Astrocyte (in vitro differentiated cells and primary cell): ENCODE results near the gene C17orf113. TPM values are rescaled to one million over a fixed set of nuclear protein-coding genes. Genes with fewer than 3 reads are reported as not detected.

Source experiments
- DNase-seq: peaks from one replicate; pipeline ENCODE4 v3.0.0-alpha.2; 2010; ENCODE audit warnings: low read depth
- FAIRE-seq: peaks from 2 replicates; lab custom pipeline; 2011; peaks lifted over from hg19 to GRCh38; lab: Jason Lieb, UNC
- H2AFZ ChIP-seq: 2 replicates; pipeline ENCODE4 v1.6.0; 2012; ENCODE audit warnings: low read depth, low read length, inconsistent platforms
- H3K27ac ChIP-seq: 2 replicates; pipeline ENCODE4 v1.5.1; 2011; ENCODE audit warnings: low read depth, low read length, inconsistent platforms
- H3K27me3 ChIP-seq: 2 replicates; pipeline ENCODE4 v1.6.0; 2011; ENCODE audit warnings: low read length, inconsistent platforms; ENCODE audit not compliant: insufficient read depth
- H3K36me3 ChIP-seq: 2 replicates; pipeline ENCODE4 v1.5.1; 2011; ENCODE audit warnings: low read length, inconsistent platforms; ENCODE audit not compliant: insufficient read depth
- H3K4me1 ChIP-seq: 2 replicates; pipeline ENCODE4 v1.5.1; 2011; ENCODE audit warnings: low read length, inconsistent platforms; ENCODE audit not compliant: insufficient read depth
- H3K4me2 ChIP-seq: 2 replicates; pipeline ENCODE4 v1.6.0; 2012; ENCODE audit warnings: low read length, inconsistent platforms
- H3K4me3 ChIP-seq: 2 replicates; pipeline ENCODE4 v1.5.1; 2011; ENCODE audit warnings: low read depth, mild to moderate bottlenecking, low read length, inconsistent platforms; ENCODE audit not compliant: insufficient read depth
- H3K79me2 ChIP-seq: 2 replicates; pipeline ENCODE4 v1.6.0; 2012; ENCODE audit warnings: mild to moderate bottlenecking, low read length, inconsistent platforms; ENCODE audit not compliant: insufficient read depth
- H3K9ac ChIP-seq: 2 replicates; pipeline ENCODE4 v1.6.0; 2012; ENCODE audit warnings: mild to moderate bottlenecking, low read length, inconsistent platforms
- H3K9me3 ChIP-seq: 2 replicates; pipeline ENCODE4 v1.5.1; 2012; ENCODE audit warnings: low read depth, mild to moderate bottlenecking, low read length, inconsistent platforms; ENCODE audit not compliant: insufficient read depth
- H4K20me1 ChIP-seq: 2 replicates; pipeline ENCODE4 v1.6.0; 2012; ENCODE audit warnings: low read length, inconsistent platforms; ENCODE audit not compliant: insufficient read depth
- H3K27ac Mint-ChIP-seq: one replicate; pipeline ENCODE4 v1.8.0; 2021; ENCODE audit warnings: mild to moderate bottlenecking, mixed read lengths; ENCODE audit not compliant: unreplicated experiment
- H3K27me3 Mint-ChIP-seq: one replicate; pipeline ENCODE4 v1.8.0; 2021; ENCODE audit warnings: low read depth, mixed read lengths; ENCODE audit not compliant: unreplicated experiment
- H3K36me3 Mint-ChIP-seq: one replicate; pipeline ENCODE4 v1.8.0; 2021; ENCODE audit warnings: low read depth, mixed read lengths; ENCODE audit not compliant: unreplicated experiment
- H3K4me1 Mint-ChIP-seq: one replicate; pipeline ENCODE4 v1.8.0; 2021; ENCODE audit warnings: low read depth, mixed read lengths; ENCODE audit not compliant: unreplicated experiment
- H3K4me3 Mint-ChIP-seq: one replicate; pipeline ENCODE4 v1.8.0; 2021; ENCODE audit warnings: mild to moderate bottlenecking, moderate library complexity, mixed read lengths; ENCODE audit not compliant: unreplicated experiment
- H3K9me3 Mint-ChIP-seq: one replicate; pipeline ENCODE4 v1.8.0; 2021; ENCODE audit warnings: mild to moderate bottlenecking, mixed read lengths; ENCODE audit not compliant: unreplicated experiment
- CTCF ChIP-seq: IDR thresholded peaks from 2 replicates; pipeline ENCODE4 v1.5.1; 2011; ENCODE audit warnings: low read depth, mild to moderate bottlenecking, inconsistent platforms, low read length, moderate library complexity; ENCODE audit not compliant: insufficient read depth
- EZH2 ChIP-seq: IDR thresholded peaks from 2 replicates; pipeline ENCODE4 v1.6.1; 2012; ENCODE audit warnings: mild to moderate bottlenecking, low read length, inconsistent platforms; ENCODE audit not compliant: insufficient read depth
- total RNA-seq: library from RNA; stranded (reverse); gene quantifications from 2 replicates; pipeline ENCODE4 v1.2.1, GENCODE V29; 2021

C17orf113 gene
- total RNA-seq, 1 donor from 2014 or later: 0.23 TPM

GRCh38 chr17:42041619-42042018, 8.8 kb downstream of the C17orf113 start:
- no peak for DNase-seq
- Histone ChIP-seq H3K9ac (no peak overlapping the region), H3K79me2 (no peaks in the 10 kb centered on the region), H3K4me1 (no peaks in the 10 kb centered on the region), H3K36me3 (no peaks in the 10 kb centered on the region), H4K20me1 (no peaks in the 10 kb centered on the region), H2AFZ (no peak overlapping the region), H3K27me3 (peaks cover 3% of the 10 kb centered on the region), H3K4me2 (no peak overlapping the region), H3K27ac (no peak overlapping the region), H3K4me3 (no peak overlapping the region), H3K9me3 (no peaks in the 10 kb centered on the region)
- Mint-ChIP-seq H3K9me3 (no peaks in the 10 kb centered on the region), H3K4me1 (peaks cover 6% of the 10 kb centered on the region), H3K27ac (no peak overlapping the region), H3K36me3 (no peaks in the 10 kb centered on the region), H3K27me3 (peaks cover 13% of the 10 kb centered on the region), H3K4me3 (no peak overlapping the region)
- TF ChIP-seq CTCF: no peak
- FAIRE-seq: no peak

GRCh38 chr17:42040818-42041217, 9.6 kb downstream of the C17orf113 start:
- no peak overlapping the region for H3K4me2 ChIP-seq
- TF ChIP-seq EZH2 (no peak), CTCF (no peak)
- Mint-ChIP-seq H3K36me3 (no peaks in the 10 kb centered on the region), H3K4me1 (peaks cover 6% of the 10 kb centered on the region), H3K4me3 (no peak overlapping the region), H3K27me3 (peaks cover 13% of the 10 kb centered on the region), H3K9me3 (no peaks in the 10 kb centered on the region), H3K27ac (no peak overlapping the region)
- H3K4me3 ChIP-seq: no peak overlapping the region
- no peaks in the 10 kb centered on the region for H3K9me3 ChIP-seq
- no peak overlapping the region for H2AFZ ChIP-seq
- FAIRE-seq (no peak), DNase-seq (no peak)
- no peaks in the 10 kb centered on the region for H3K79me2 ChIP-seq
- no peaks in the 10 kb centered on the region for H3K36me3 ChIP-seq
- no peaks in the 10 kb centered on the region for H3K4me1 ChIP-seq
- no peak overlapping the region for H3K9ac ChIP-seq
- no peak overlapping the region for H3K27ac ChIP-seq
- H3K27me3 ChIP-seq: peaks cover 3% of the 10 kb centered on the region
- H4K20me1 ChIP-seq: no peaks in the 10 kb centered on the region

- no peak for FAIRE-seq
- TF ChIP-seq EZH2: no peak
- no peak for TF ChIP-seq CTCF
- peak overlapping the region; percentile 34 for H2AFZ ChIP-seq
- H3K36me3 Mint-ChIP-seq: no peaks in the 10 kb centered on the region
- H3K4me3 ChIP-seq: no peak overlapping the region
- no peaks in the 10 kb centered on the region for H3K9me3 ChIP-seq
- H3K36me3 ChIP-seq: no peaks in the 10 kb centered on the region
- H3K79me2 ChIP-seq: no peaks in the 10 kb centered on the region
- H3K4me1 ChIP-seq: no peaks in the 10 kb centered on the region
- peaks cover 5% of the 10 kb centered on the region for H3K4me1 Mint-ChIP-seq
- peak overlapping the region; percentile 41 for H3K4me2 ChIP-seq
- DNase-seq: no peak
- no peak overlapping the region for H3K9ac ChIP-seq
- H3K4me3 Mint-ChIP-seq: no peak overlapping the region
- no peaks in the 10 kb centered on the region for H3K9me3 Mint-ChIP-seq
- peaks cover 6% of the 10 kb centered on the region for H3K27me3 Mint-ChIP-seq
- H3K27me3 ChIP-seq: peaks cover 3% of the 10 kb centered on the region
- H3K27ac Mint-ChIP-seq: no peak overlapping the region
- no peaks in the 10 kb centered on the region for H4K20me1 ChIP-seq
- H3K27ac ChIP-seq: no peak overlapping the region
Observed at GRCh38 chr17:42039794-42040763, 10.3 kb downstream of the C17orf113 start.
